Measurements from ENCODE around the gene MAP4K2. TPM values are rescaled to one million over a fixed set of nuclear protein-coding genes. Genes with fewer than 3 reads are reported as not detected.

MAP4K2 gene
- total and polyA plus RNA-seq, 2 of the 8 experiments (the other 6 are each of a cell fraction or from before 2014, with no cell fraction given), result 20.1 to 20.7 TPM

- no peak for TF ChIP-seq ATF3 (IDR thresholded peaks at IDR 0.05; ENCODE audit: insufficient read depth, low read depth, low read length)
- no peak for TF ChIP-seq SP4 (IDR thresholded peaks at IDR 0.05; ENCODE audit: low read length)
- no peak for TF ChIP-seq NANOG (IDR thresholded peaks at IDR 0.05; ENCODE audit: insufficient read depth, low read depth, low read length, poor library complexity, severe bottlenecking)
- no peak for TF ChIP-seq RAD21 (IDR thresholded peaks at IDR 0.05 in 1 of 2, conservative IDR thresholded peaks at IDR 0.05 in 1 of 2; ENCODE audit: low read depth in 2 of 2, low read length in 2 of 2)
- TF ChIP-seq, protein P1, sequence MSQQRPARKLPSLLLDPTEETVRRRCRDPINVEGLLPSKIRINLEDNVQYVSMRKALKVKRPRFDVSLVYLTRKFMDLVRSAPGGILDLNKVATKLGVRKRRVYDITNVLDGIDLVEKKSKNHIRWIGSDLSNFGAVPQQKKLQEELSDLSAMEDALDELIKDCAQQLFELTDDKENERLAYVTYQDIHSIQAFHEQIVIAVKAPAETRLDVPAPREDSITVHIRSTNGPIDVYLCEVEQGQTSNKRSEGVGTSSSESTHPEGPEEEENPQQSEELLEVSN (IDR thresholded peaks at IDR 0.05), result no peak
- no peak for TF ChIP-seq RXRA (IDR thresholded peaks at IDR 0.05; ENCODE audit: insufficient read depth, low read depth, low read length)
Observed at GRCh38 chr11:64774144-64774543, 28.9 kb downstream of the MAP4K2 start (continued).

Measured in H1 (cell line).